K562 (cell line): Measurements from ENCODE around the gene NF1.
"Not testable (repeated sequence)": the region's sequence is repeated elsewhere in the genome, so short reads cannot be mapped to it uniquely, and the experiment has no call there.

Experiments used
- ESRRA ChIP-seq: fragments of 450-650 bp; IDR thresholded peaks from 2 replicates; pipeline ENCODE4 v1.6.1; 2014; ENCODE audit warnings: low read depth, mild to moderate bottlenecking, moderate library complexity, borderline replicate concordance
- HMG20B ChIP-seq: fragments of 250-450 bp; sonication (Bioruptor Pico); IDR thresholded peaks from 2 replicates; pipeline ENCODE4 v1.5.0; 2021; ENCODE audit warnings: mild to moderate bottlenecking
- JUNB ChIP-seq: fragments of 450-650 bp; formaldehyde crosslinking; conservative IDR thresholded peaks from 2 replicates; pipeline ENCODE4 v1.4.0; 2020; ENCODE audit warnings: mild to moderate bottlenecking
- PCBP2 ChIP-seq: fragments of 200-400 bp; formaldehyde crosslinking; IDR thresholded peaks from 2 replicates; pipeline ENCODE4 v1.6.1; 2018; ENCODE audit warnings: low read length, low read depth, mild to moderate bottlenecking, moderate library complexity; ENCODE audit not compliant: poor library complexity, severe bottlenecking
- RNF2 ChIP-seq: sonication (generic); IDR thresholded peaks from 2 replicates; pipeline ENCODE4 v1.6.1; 2016
- SMARCB1 ChIP-seq: IDR thresholded peaks from 2 replicates; pipeline ENCODE4 v1.6.1; 2011; ENCODE audit warnings: improper control_type of control experiment, low read depth; ENCODE audit not compliant: insufficient read length

GRCh38 chr17:31383488-31383887 is 288.7 kb downstream of the NF1 start:
- not testable (repeated sequence) for TF ChIP-seq RNF2; JUNB (CRISPR knock-in tag); SMARCB1; HMG20B; PCBP2; ESRRA
